Endothelial cell (in vitro differentiated cells): ENCODE results near the gene ARSA. TPM values are rescaled to one million over a fixed set of nuclear protein-coding genes. Genes with fewer than 3 reads are reported as not detected.

Experiments
- DNase-seq: peaks from one replicate; pipeline ENCODE4 v3.0.0; 2021; ENCODE audit warnings: low spot score
- H3K27ac Mint-ChIP-seq: one replicate; pipeline ENCODE4 v1.8.0; 2021; ENCODE audit warnings: mixed read lengths, inconsistent platforms; ENCODE audit not compliant: unreplicated experiment
- H3K27me3 Mint-ChIP-seq: one replicate; pipeline ENCODE4 v1.8.0; 2021; ENCODE audit warnings: mild to moderate bottlenecking, moderate library complexity, mixed read lengths, inconsistent platforms; ENCODE audit not compliant: unreplicated experiment
- H3K36me3 Mint-ChIP-seq: one replicate; pipeline ENCODE4 v1.8.0; 2021; ENCODE audit warnings: mild to moderate bottlenecking, low read depth, mixed read lengths, inconsistent platforms; ENCODE audit not compliant: unreplicated experiment
- H3K4me1 Mint-ChIP-seq: one replicate; pipeline ENCODE4 v1.8.0; 2021; ENCODE audit warnings: mild to moderate bottlenecking, mixed read lengths, inconsistent platforms; ENCODE audit not compliant: unreplicated experiment
- H3K4me3 Mint-ChIP-seq: one replicate; pipeline ENCODE4 v1.8.0; 2021; ENCODE audit warnings: mild to moderate bottlenecking, mixed read lengths, inconsistent platforms; ENCODE audit not compliant: unreplicated experiment
- H3K9me3 Mint-ChIP-seq: one replicate; pipeline ENCODE4 v1.8.0; 2021; ENCODE audit warnings: mixed read lengths, inconsistent platforms; ENCODE audit not compliant: unreplicated experiment
- total RNA-seq: library from RNA; stranded (reverse); fragmentation: NEBNext Ultra II Directional; extraction: Animal tissue kit (Norgen Biotek cat#: 25700); gene quantifications from one replicate; pipeline ENCODE4 v1.2.1, GENCODE V29; 2021; ENCODE audit not compliant: unreplicated experiment
- TF ChIP-seq, protein P1 (sequence below): fragments of 200-600 bp; sonication (generic); IDR thresholded peaks from one replicate; pipeline ENCODE4 v1.5.0; 2021; ENCODE audit warnings: antibody characterized with exemption; ENCODE audit not compliant: unreplicated experiment

The ARSA gene
- total RNA-seq, 1 donor from 2014 or later: 59.6 TPM

DNA sequence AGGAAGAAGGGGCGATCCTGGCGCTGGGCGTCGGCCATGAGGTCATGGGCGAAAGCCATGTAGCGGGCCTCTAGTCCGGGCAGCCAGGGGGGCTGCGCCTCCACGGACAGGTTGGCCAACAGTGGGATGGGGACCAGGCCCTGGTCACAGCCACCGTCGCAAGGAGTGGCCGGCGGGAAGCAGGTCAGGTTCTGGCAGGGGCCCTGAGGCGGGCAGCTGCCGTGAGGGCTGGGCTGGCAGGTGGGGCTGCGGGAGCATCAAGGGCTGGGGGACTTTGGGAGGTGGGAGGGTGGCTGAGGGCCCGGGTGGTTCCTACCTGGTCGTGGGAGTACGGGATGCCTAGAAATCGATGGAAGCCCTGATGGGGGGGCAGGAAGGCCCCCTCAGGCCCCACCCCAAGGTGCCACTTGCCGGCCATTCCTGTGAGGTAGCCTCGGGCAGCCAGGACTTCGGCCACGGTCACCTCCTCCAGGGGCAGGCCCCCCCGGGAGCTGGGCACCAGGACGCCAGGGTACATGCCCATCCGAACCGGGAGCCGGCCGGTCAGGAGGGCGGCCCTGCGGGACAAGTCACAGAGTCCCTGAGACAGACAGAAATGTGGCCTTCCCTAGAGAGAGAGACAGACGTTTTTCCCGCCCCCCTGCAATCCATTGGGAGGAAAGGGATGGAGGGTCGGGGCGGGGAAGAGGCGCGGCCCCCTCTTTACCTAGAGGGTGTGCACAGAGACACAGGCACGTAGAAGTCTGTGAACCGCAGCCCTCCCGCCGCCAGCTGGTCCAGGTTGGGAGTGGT lies 906 bp downstream of the ARSA start:
- no peak for DNase-seq
- TF ChIP-seq, protein P1, sequence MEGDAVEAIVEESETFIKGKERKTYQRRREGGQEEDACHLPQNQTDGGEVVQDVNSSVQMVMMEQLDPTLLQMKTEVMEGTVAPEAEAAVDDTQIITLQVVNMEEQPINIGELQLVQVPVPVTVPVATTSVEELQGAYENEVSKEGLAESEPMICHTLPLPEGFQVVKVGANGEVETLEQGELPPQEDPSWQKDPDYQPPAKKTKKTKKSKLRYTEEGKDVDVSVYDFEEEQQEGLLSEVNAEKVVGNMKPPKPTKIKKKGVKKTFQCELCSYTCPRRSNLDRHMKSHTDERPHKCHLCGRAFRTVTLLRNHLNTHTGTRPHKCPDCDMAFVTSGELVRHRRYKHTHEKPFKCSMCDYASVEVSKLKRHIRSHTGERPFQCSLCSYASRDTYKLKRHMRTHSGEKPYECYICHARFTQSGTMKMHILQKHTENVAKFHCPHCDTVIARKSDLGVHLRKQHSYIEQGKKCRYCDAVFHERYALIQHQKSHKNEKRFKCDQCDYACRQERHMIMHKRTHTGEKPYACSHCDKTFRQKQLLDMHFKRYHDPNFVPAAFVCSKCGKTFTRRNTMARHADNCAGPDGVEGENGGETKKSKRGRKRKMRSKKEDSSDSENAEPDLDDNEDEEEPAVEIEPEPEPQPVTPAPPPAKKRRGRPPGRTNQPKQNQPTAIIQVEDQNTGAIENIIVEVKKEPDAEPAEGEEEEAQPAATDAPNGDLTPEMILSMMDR: no peak
- H3K36me3 Mint-ChIP-seq: peaks cover 10% of the 10 kb centered on the region
- no peaks in the 10 kb centered on the region for H3K9me3 Mint-ChIP-seq
- H3K4me3 Mint-ChIP-seq: peak overlapping the region; percentile 87
- no peak overlapping the region for H3K27ac Mint-ChIP-seq
- peaks cover 14% of the 10 kb centered on the region for H3K27me3 Mint-ChIP-seq
- peaks cover 32% of the 10 kb centered on the region for H3K4me1 Mint-ChIP-seq

DNA sequence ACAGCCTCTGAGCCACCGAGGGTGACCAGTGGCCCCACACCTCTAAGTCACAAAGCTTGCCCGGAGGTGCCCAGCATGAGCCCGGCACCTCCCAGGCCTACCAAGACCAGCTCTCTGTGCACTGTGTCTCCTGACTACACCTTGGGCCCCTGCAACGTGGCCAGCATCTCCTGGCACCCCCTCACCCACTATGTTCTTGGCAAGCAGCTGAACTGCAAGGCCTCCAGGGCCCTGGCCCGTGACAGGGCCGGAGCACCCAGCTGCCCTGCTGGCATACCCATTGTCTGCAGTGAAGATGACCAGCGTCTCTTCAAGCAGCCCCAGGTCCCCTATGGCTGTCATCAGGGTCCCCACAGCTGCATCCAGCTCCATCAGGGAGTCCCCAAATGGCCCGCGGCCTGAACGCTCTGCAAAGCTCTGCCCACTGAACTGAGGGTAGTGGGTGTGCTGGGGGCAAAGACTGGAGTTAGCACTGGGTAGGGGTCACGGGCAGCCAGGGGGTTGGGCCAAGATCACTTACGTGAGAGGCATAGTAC lies 1.6 kb downstream of the ARSA start:
- H3K9me3 Mint-ChIP-seq: no peaks in the 10 kb centered on the region
- peak overlapping the region; percentile 80 for H3K4me3 Mint-ChIP-seq
- H3K36me3 Mint-ChIP-seq: peaks cover 13% of the 10 kb centered on the region
- H3K27ac Mint-ChIP-seq: no peak overlapping the region
- H3K4me1 Mint-ChIP-seq: peaks cover 38% of the 10 kb centered on the region
- no peak for DNase-seq
- TF ChIP-seq, protein P1: peak; percentile 26
- peaks cover 16% of the 10 kb centered on the region for H3K27me3 Mint-ChIP-seq

DNA sequence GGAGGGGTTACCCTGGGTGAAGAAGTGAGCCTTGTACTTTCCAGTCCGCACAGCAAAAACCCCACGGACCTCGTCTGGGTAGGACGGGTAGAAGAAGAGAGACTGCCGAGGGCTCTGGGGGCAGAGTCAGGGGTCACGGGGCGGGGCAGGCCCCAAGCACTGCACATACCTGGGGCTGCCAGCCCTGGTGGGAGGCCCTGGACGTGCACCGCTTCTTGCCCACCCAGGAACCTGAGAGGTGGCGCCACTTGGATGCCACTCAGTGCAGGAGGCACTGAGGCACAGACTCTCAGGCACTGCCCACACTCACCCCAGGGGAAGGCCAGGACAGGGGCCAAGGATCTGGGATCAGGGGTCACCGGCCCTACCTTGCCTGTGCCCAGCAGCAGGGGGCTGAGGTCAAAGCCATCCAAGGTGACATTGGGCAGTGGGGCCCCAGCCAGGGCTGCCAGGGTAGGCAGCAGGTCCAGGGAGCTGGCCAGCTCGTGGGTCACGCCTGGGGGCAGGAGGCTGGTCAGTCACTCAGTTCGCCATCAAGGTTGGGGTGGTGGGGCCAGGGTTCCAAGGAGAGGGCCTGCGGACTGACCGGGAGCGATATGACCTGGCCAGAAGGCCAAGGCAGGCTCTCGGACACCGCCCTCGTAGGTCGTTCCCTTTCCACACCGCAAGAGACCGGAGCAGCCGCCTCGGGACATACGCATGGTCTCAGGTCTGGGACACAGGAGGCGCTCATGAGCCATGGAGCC lies 2.2 kb downstream of the ARSA start:
- no peak overlapping the region for H3K27ac Mint-ChIP-seq
- DNase-seq: peak; percentile 65
- H3K4me3 Mint-ChIP-seq: no peak overlapping the region
- peaks cover 45% of the 10 kb centered on the region for H3K4me1 Mint-ChIP-seq
- peaks cover 13% of the 10 kb centered on the region for H3K36me3 Mint-ChIP-seq
- H3K9me3 Mint-ChIP-seq: no peaks in the 10 kb centered on the region
- H3K27me3 Mint-ChIP-seq: peaks cover 16% of the 10 kb centered on the region
- TF ChIP-seq, protein P1: no peak

DNA sequence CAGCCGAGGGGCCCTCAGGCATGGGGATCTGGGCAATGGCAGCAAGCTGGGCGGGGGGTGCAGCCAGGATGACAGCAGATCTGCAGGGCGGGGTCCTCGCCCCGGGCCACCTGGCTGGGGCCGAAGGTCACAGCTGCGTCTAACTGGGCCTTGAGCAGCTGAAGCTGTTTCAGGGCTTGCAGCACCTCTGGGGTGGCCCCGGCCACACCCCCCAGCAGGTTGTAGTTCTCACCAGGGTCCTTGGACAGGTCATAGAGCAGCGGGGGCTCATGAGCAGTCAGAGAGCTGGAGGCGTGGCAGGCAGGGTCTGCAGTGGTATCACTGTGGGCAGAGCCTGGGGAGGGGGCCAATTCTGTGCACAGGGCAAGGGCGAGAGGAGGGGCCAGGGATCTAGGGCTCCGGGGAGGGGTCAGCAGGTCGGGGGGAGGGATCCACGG lies 2.8 kb downstream of the ARSA start:
- peaks cover 13% of the 10 kb centered on the region for H3K36me3 Mint-ChIP-seq
- no peak overlapping the region for H3K4me3 Mint-ChIP-seq
- no peaks in the 10 kb centered on the region for H3K9me3 Mint-ChIP-seq
- DNase-seq: no peak
- peaks cover 16% of the 10 kb centered on the region for H3K27me3 Mint-ChIP-seq
- no peak overlapping the region for H3K27ac Mint-ChIP-seq
- TF ChIP-seq, protein P1: no peak
- peaks cover 46% of the 10 kb centered on the region for H3K4me1 Mint-ChIP-seq
